Endothelial cell of umbilical vein (primary cell): ENCODE results near the gene NEU1. TPM values are rescaled to one million over a fixed set of nuclear protein-coding genes. Genes with fewer than 3 reads are reported as not detected.

Experiments
- BruUV-seq: library from RNA; stranded (reverse); fragments of 400-500 nt; replicated peaks from 2 replicates; lab custom pipeline; 2021; lab: Mats Ljungman, UMichigan
- CTCF ChIA-PET: fragments of 300-600, 350-600 bp; sonication (Branson Sonifier 250); formaldehyde crosslinking; loops from one replicate; lab custom pipeline; 2021; ENCODE audit warnings: antibody characterized with exemption, inconsistent platforms; lab: Charles Lee
- POLR2A ChIA-PET: fragments of 300-600, 350-600 bp; sonication (Branson Sonifier 250); formaldehyde crosslinking; loops from one replicate; lab custom pipeline; 2021; ENCODE audit warnings: antibody characterized with exemption, inconsistent platforms; lab: Charles Lee
- DNase-seq: peaks from one replicate; pipeline ENCODE4 v3.0.0-alpha.2; 2011; ENCODE audit warnings: low read depth, low spot score
- FAIRE-seq: peaks from 2 replicates; lab custom pipeline; 2011; peaks lifted over from hg19 to GRCh38; lab: Jason Lieb, UNC
- H2AFZ ChIP-seq: 2 replicates; pipeline ENCODE4 v1.6.0; 2012; ENCODE audit warnings: low read depth, low read length, control low read depth, inconsistent platforms
- H3K27ac ChIP-seq: 2 replicates; pipeline ENCODE4 v1.5.1; 2011; ENCODE audit warnings: low read depth, mild to moderate bottlenecking, control low read depth, low read length, moderate library complexity; ENCODE audit not compliant: insufficient read depth
- H3K27me3 ChIP-seq, 2 experiments: 2 replicates each; pipeline versions ENCODE4 v1.6.0 to v1.6.1; 2011; ENCODE audit warnings: low read length in 2 of 2, mixed read lengths in 1 of 2; ENCODE audit not compliant: control insufficient read depth in 2 of 2, insufficient read depth in 2 of 2
- H3K36me3 ChIP-seq, 2 experiments: 2 replicates in 1 of 2; 3 replicates in 1 of 2; pipeline ENCODE4 v1.5.1; 2011; ENCODE audit warnings: low read length in 2 of 2, mild to moderate bottlenecking in 1 of 2, moderate library complexity in 1 of 2; ENCODE audit not compliant: control insufficient read depth in 2 of 2, insufficient read depth in 2 of 2; ENCODE audit errors: extremely low read depth in 1 of 2
- H3K4me1 ChIP-seq: 3 replicates; pipeline ENCODE4 v1.5.1; 2011; ENCODE audit warnings: mild to moderate bottlenecking, low read length; ENCODE audit not compliant: control insufficient read depth, insufficient read depth; ENCODE audit errors: extremely low read depth
- H3K4me2 ChIP-seq: 2 replicates; pipeline ENCODE4 v1.6.1; 2011; ENCODE audit warnings: low read length, control low read depth, mixed read lengths; ENCODE audit not compliant: insufficient read depth
- H3K4me3 ChIP-seq, 3 experiments: fragments of 200-600 bp in 1 of 3; sonication (generic), shearing (Covaris generic) in 1 of 3; replicated peaks in 1 of 3; 2 replicates each; pipeline ENCODE4 v1.5.1; 2011 to 2016; ENCODE audit warnings: control low read depth in 3 of 3, low read length in 3 of 3, mild to moderate bottlenecking in 2 of 3, inconsistent platforms in 1 of 3, low read depth in 1 of 3, moderate library complexity in 1 of 3; ENCODE audit not compliant: insufficient read depth in 1 of 3
- H3K79me2 ChIP-seq: 2 replicates; pipeline ENCODE4 v1.6.0; 2012; ENCODE audit warnings: low read length, inconsistent platforms; ENCODE audit not compliant: control insufficient read depth, insufficient read depth
- H3K9ac ChIP-seq: replicated peaks from 2 replicates; pipeline ENCODE3; 2011; ENCODE audit warnings: low read length, control low read depth; ENCODE audit not compliant: insufficient read depth; ENCODE audit errors: extremely low read depth
- H3K9me1 ChIP-seq: replicated peaks from 3 replicates; pipeline ENCODE4 v1.6.0; 2011; ENCODE audit warnings: mild to moderate bottlenecking, low read length; ENCODE audit not compliant: control insufficient read depth, insufficient read depth; ENCODE audit errors: extremely low read depth
- H3K9me3 ChIP-seq: replicated peaks from 2 replicates; pipeline ENCODE4 v1.5.1; 2012; ENCODE audit warnings: low read length, inconsistent platforms; ENCODE audit not compliant: control insufficient read depth, insufficient read depth
- H4K20me1 ChIP-seq: replicated peaks from 2 replicates; pipeline ENCODE3; 2011; ENCODE audit warnings: mild to moderate bottlenecking, low read length; ENCODE audit not compliant: control insufficient read depth, insufficient read depth; ENCODE audit errors: extremely low read depth
- EZH2 ChIP-seq: IDR thresholded peaks from 2 replicates; pipeline ENCODE4 v1.6.1; 2012; ENCODE audit warnings: borderline replicate concordance, low read depth, mild to moderate bottlenecking, moderate library complexity, low read length, inconsistent platforms; ENCODE audit not compliant: severe bottlenecking
- JUN ChIP-seq: IDR thresholded peaks from 2 replicates; pipeline ENCODE4 v1.6.1; 2011; ENCODE audit warnings: borderline replicate concordance, low read depth; ENCODE audit not compliant: insufficient read length, insufficient read depth
- MYC ChIP-seq: IDR thresholded peaks from one replicate; pipeline ENCODE4 v1.6.1; 2011; ENCODE audit warnings: mild to moderate bottlenecking, low read depth, low read length
- dilution Hi-C: fragments of 300-500 bp; cut with MboI; formaldehyde crosslinking; loops from one replicate; pipeline ENCODE4 v1.15.0; 2019; ENCODE audit warnings: low sequenced_read_pairs; ENCODE audit not compliant: extremely low pct_ligation_motif_present
- intact Hi-C: fragments of 100-400 bp; cut with micrococcal nuclease; formaldehyde crosslinking; loops from one replicate; pipeline ENCODE4 v1.10.0; 2022
- polyA plus RNA-seq, 4 experiments: library from polyadenylated mRNA; depleted of rRNA in 3 of 4; stranded (reverse) in 3 of 4; unstranded in 1 of 4; fragments of >200 nt; gene quantifications; 2 replicates each; pipeline versions ENCODE4 v1.2.1 to v1.2.3, GENCODE V29; 2011 to 2012; ENCODE audit warnings: missing spikeins in 1 of 4
- total RNA-seq: library from RNA; stranded (reverse); gene quantifications from 2 replicates; pipeline ENCODE4 v1.2.3, GENCODE V29; 2021
- TF ChIP-seq, protein P1 (sequence below), 2 donors: IDR thresholded peaks; 1 replicate in 1 of 2; 2 replicates in 1 of 2; pipeline ENCODE4 v1.5.1; 2011; ENCODE audit warnings: low read length in 2 of 2, mild to moderate bottlenecking in 2 of 2, moderate library complexity in 2 of 2, control low read depth in 1 of 2, inconsistent platforms in 1 of 2, low read depth in 1 of 2; ENCODE audit not compliant: insufficient read depth in 1 of 2; ENCODE audit errors: extremely low read depth in 1 of 2

The NEU1 gene
- total and polyA plus RNA-seq, 2 donors (not counting 3 experiments of a cell fraction or from before 2014, with no cell fraction given): 62.8 to 111 TPM

DNA sequence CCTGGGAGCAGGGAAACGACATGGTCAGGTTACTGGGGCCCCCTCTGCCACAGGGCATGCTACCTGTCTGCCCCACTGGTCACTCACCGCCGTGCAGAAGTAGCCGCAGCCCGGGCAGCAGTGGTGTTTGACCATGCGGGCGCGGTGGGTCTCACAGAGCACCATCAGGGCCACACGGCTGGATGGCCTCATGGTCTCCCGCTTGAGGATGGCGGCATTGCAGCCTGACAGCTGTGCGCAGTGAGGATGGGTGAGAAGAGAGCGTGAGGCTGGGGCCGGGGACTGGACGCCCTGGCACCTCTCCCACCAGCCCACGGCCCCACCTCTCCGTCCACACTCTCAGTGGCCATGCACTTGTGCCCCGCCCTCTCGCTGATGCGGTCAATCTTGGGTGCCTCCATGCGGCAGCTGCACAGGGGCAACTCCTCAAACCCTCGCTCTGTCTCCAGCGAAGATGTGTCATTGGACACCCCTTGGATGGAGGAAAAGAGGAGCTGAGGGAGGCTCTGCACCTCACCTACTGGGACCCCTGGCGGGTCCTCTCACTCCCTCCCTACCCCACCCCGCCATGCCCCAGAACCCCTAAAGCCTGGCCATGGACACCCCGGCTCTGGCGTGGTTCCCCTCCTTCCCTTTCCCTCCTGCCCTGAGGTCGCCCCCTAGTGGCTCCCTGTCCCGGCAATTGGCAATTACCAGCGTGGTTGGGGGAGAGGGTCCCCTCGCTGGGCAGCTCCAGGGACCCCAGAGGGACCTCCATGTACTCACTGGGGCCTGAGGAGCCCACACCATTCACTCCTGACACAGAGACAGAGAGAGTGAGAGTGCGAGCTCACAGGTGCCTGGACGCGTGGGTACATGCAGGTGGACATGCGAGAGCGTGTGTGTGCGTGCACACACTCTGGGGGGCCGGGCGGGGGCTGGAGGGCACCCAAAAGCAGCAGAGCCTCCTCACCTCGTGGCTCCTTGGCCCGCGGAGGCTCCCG, 25.9 kb upstream of the NEU1 start:
- DNase-seq (no peak), FAIRE-seq (no peak)
- H3K4me3 ChIP-seq: no peak overlapping the region
- ChIA-PET POLR2A (no interaction called here), CTCF (interaction anchor here (1.3 to 2.7 kb wide), 5 partner anchors 10 to 64 kb away, joined by 4 to 8 read pairs (median 7); no protein-coding TSS in a partner anchor)
- no peak overlapping the region for H3K9ac ChIP-seq
- intact Hi-C loops: loop anchor here (2.0 kb wide), 1 partner anchor 208 kb away; the partner anchor contains the start of gene LY6G5C
- H3K9me1 ChIP-seq: no peaks in the 10 kb centered on the region
- no peak overlapping the region for H2AFZ ChIP-seq
- H3K27ac ChIP-seq: no peak overlapping the region
- dilution Hi-C loops: no loop called here
- H3K27me3 ChIP-seq: no peaks in the 10 kb centered on the region
- H3K9me3 ChIP-seq: no peaks in the 10 kb centered on the region
- H3K79me2 ChIP-seq: no peaks in the 10 kb centered on the region
- H4K20me1 ChIP-seq: no peaks in the 10 kb centered on the region
- H3K36me3 ChIP-seq: peaks cover 8 to 44% of the 10 kb centered on the region in 2 experiments
- BruUV-seq: no TSS peak
- H3K4me1 ChIP-seq: no peaks in the 10 kb centered on the region
- H3K4me2 ChIP-seq: no peak overlapping the region
- TF ChIP-seq, protein P1, sequence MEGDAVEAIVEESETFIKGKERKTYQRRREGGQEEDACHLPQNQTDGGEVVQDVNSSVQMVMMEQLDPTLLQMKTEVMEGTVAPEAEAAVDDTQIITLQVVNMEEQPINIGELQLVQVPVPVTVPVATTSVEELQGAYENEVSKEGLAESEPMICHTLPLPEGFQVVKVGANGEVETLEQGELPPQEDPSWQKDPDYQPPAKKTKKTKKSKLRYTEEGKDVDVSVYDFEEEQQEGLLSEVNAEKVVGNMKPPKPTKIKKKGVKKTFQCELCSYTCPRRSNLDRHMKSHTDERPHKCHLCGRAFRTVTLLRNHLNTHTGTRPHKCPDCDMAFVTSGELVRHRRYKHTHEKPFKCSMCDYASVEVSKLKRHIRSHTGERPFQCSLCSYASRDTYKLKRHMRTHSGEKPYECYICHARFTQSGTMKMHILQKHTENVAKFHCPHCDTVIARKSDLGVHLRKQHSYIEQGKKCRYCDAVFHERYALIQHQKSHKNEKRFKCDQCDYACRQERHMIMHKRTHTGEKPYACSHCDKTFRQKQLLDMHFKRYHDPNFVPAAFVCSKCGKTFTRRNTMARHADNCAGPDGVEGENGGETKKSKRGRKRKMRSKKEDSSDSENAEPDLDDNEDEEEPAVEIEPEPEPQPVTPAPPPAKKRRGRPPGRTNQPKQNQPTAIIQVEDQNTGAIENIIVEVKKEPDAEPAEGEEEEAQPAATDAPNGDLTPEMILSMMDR (IDR thresholded peaks at IDR 0.05; ENCODE audit: extremely low read depth in 1 of 2, insufficient read depth in 1 of 2, low read depth in 1 of 2, low read length in 2 of 2): peak; percentile 72 to 74
- TF ChIP-seq MYC (no peak), EZH2 (no peak), JUN (no peak)
